GM21529 (cell line): ENCODE measurements around the gene BEGAIN.

Experiments used
- ATAC-seq: cut with Tn5 transposase; IDR thresholded peaks from one replicate; pipeline ENCODE4 v1.9.1; 2021; ENCODE audit not compliant: unreplicated experiment

BEGAIN gene

GRCh38 chr14:100539766-100540140 lies 47.5 kb downstream of the BEGAIN start:
- no peak for ATAC-seq

- no peak for ATAC-seq
These were observed 48.1 kb downstream of the BEGAIN start for GRCh38 chr14:100539003-100539660.

GRCh38 chr14:100538351-100539002 lies 48.7 kb downstream of the BEGAIN start:
- no peak for ATAC-seq

- ATAC-seq, result no peak
These were observed 49.5 kb downstream of the BEGAIN start for GRCh38 chr14:100537446-100538350.

- ATAC-seq, result no peak
These were observed 50.3 kb downstream of the BEGAIN start for GRCh38 chr14:100536721-100537445.

GRCh38 chr14:100536121-100536510 lies 51.1 kb downstream of the BEGAIN start:
- no peak for ATAC-seq

GRCh38 chr14:100535287-100536120 lies 51.7 kb downstream of the BEGAIN start:
- no peak for ATAC-seq

- no peak for ATAC-seq
These were observed 52.5 kb downstream of the BEGAIN start for GRCh38 chr14:100534528-100535286.

GRCh38 chr14:100533656-100534485 lies 53.3 kb downstream of the BEGAIN start:
- no peak for ATAC-seq

- ATAC-seq, result no peak
These were observed 54.1 kb downstream of the BEGAIN start for GRCh38 chr14:100532906-100533655.

- ATAC-seq, result no peak
These were observed 54.9 kb downstream of the BEGAIN start for GRCh38 chr14:100532154-100532861.

GRCh38 chr14:100531152-100532121 lies 55.8 kb downstream of the BEGAIN start:
- no peak for ATAC-seq

GRCh38 chr14:100530270-100531072 lies 56.7 kb downstream of the BEGAIN start:
- no peak for ATAC-seq

GRCh38 chr14:100529561-100530031 lies 57.6 kb downstream of the BEGAIN start:
- no peak for ATAC-seq

GRCh38 chr14:100528962-100529560 lies 58.2 kb downstream of the BEGAIN start:
- no peak for ATAC-seq
